GM18505 (cell line): Measurements from ENCODE around the gene INO80E.

Source experiments
- ATAC-seq: cut with Tn5 transposase; IDR thresholded peaks from one replicate; pipeline ENCODE4 v1.9.1; 2021; ENCODE audit not compliant: unreplicated experiment
- POLR2A ChIP-seq: IDR thresholded peaks from 4 replicates; pipeline ENCODE4 v1.6.1; 2011; ENCODE audit warnings: borderline replicate concordance; ENCODE audit not compliant: insufficient read depth, insufficient read length; ENCODE audit errors: extremely low read depth

The INO80E gene

GRCh38 chr16:29983420-29984136 is 12.5 kb upstream of the INO80E start:
- no peak for TF ChIP-seq POLR2A
- ATAC-seq: no peak

GRCh38 chr16:29984137-29984763 is 11.8 kb upstream of the INO80E start:
- no peak for TF ChIP-seq POLR2A
- ATAC-seq: no peak

- TF ChIP-seq POLR2A: no peak
- no peak for ATAC-seq
Measured at GRCh38 chr16:29984764-29985147, 11.3 kb upstream of the INO80E start.

GRCh38 chr16:29985271-29985811 is 10.7 kb upstream of the INO80E start:
- TF ChIP-seq POLR2A: no peak
- no peak for ATAC-seq

- ATAC-seq: no peak
- no peak for TF ChIP-seq POLR2A
Measured at GRCh38 chr16:29986231-29986630, 9.8 kb upstream of the INO80E start.

- TF ChIP-seq POLR2A: no peak
- ATAC-seq: no peak
Measured at GRCh38 chr16:29986931-29987330, 9.1 kb upstream of the INO80E start.

GRCh38 chr16:29987371-29988085 is 8.5 kb upstream of the INO80E start:
- TF ChIP-seq POLR2A: no peak
- ATAC-seq: no peak

- ATAC-seq: no peak
- TF ChIP-seq POLR2A: no peak
Measured at GRCh38 chr16:29988346-29989075, 7.5 kb upstream of the INO80E start.

- ATAC-seq: no peak
- TF ChIP-seq POLR2A: no peak
Measured at GRCh38 chr16:29989111-29989858, 6.8 kb upstream of the INO80E start.

GRCh38 chr16:29990034-29990433 is 6.0 kb upstream of the INO80E start:
- TF ChIP-seq POLR2A: no peak
- no peak for ATAC-seq

- ATAC-seq: no peak
Measured at GRCh38 chr16:29990883-29991570, 5.0 kb upstream of the INO80E start.

GRCh38 chr16:29991571-29991904 is 4.5 kb upstream of the INO80E start:
- ATAC-seq: no peak
- no peak for TF ChIP-seq POLR2A

More at GRCh38 chr16:29990883-29991570, 5.0 kb upstream of the INO80E start:
- TF ChIP-seq POLR2A: no peak
